GM12892 (cell line): Measurements from ENCODE around the gene ACSS1.

ENCODE experiments used
- POLR2A ChIP-seq: IDR thresholded peaks from 2 replicates; pipeline ENCODE4 v1.6.1; 2011; ENCODE audit warnings: low read depth, low read length, control low read depth
- POLR2AphosphoS5 ChIP-seq: IDR thresholded peaks from 2 replicates; pipeline ENCODE4 v1.6.1; 2011; ENCODE audit warnings: low read depth, low read length, control low read depth
- TAF1 ChIP-seq: IDR thresholded peaks from 2 replicates; pipeline ENCODE4 v1.6.1; 2011; ENCODE audit warnings: low read depth, mild to moderate bottlenecking, control low read depth, low read length, borderline replicate concordance

DNA sequence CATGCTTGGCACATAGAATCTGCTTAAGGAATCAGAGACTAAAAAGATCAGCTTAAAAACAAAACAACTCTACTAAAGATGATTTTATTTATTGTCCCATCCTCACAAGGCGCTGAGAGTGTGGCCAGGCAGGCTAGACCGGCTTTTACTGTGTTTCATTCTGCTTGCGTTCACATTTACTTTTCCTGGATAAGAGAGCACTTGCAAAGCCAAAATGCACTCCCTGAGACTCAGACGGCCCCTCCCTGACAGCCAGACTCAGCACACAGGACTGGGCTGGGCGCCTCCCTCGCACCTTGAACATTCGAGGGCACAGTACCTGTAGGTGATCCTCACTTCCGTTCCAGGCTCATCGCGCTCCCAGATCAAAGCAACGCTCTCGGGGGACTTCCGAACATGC is 10.2 kb downstream of the ACSS1 start:
- no peak for TF ChIP-seq POLR2AphosphoS5
- no peak for TF ChIP-seq POLR2A
- no peak for TF ChIP-seq TAF1
